Ishikawa (cell line): ENCODE data around the gene ERCC3.

Experiments
- CEBPB ChIP-seq: IDR thresholded peaks from 2 replicates; pipeline ENCODE4 v1.6.1; 2012
- CREB1 ChIP-seq: IDR thresholded peaks from 2 replicates; pipeline ENCODE4 v1.6.1; 2012; ENCODE audit warnings: low read depth
- EGR1 ChIP-seq: IDR thresholded peaks from 2 replicates; pipeline ENCODE4 v1.6.1; 2012
- EP300 ChIP-seq: IDR thresholded peaks from 2 replicates; pipeline ENCODE4 v1.6.1; 2012; ENCODE audit warnings: borderline replicate concordance
- FOXM1 ChIP-seq: IDR thresholded peaks from 2 replicates; pipeline ENCODE4 v1.6.1; 2012; ENCODE audit warnings: low read depth, borderline replicate concordance
- MAX ChIP-seq: IDR thresholded peaks from 2 replicates; pipeline ENCODE4 v1.6.1; 2012
- NFIC ChIP-seq: IDR thresholded peaks from 2 replicates; pipeline ENCODE4 v1.6.1; 2012
- RAD21 ChIP-seq: IDR thresholded peaks from 2 replicates; pipeline ENCODE4 v1.6.1; 2012; ENCODE audit warnings: low read depth
- REST ChIP-seq: IDR thresholded peaks from 2 replicates; pipeline ENCODE4 v1.6.1; 2012; ENCODE audit warnings: low read depth, mild to moderate bottlenecking
- TAF1 ChIP-seq: IDR thresholded peaks from 2 replicates; pipeline ENCODE4 v1.6.1; 2012; ENCODE audit warnings: low read depth, mild to moderate bottlenecking
- TCF12 ChIP-seq: IDR thresholded peaks from 2 replicates; pipeline ENCODE4 v1.6.1; 2012; ENCODE audit warnings: low read depth
- TEAD4 ChIP-seq: IDR thresholded peaks from 2 replicates; pipeline ENCODE4 v1.6.1; 2012
- USF1 ChIP-seq: IDR thresholded peaks from 2 replicates; pipeline ENCODE4 v1.6.1; 2012
- YY1 ChIP-seq: IDR thresholded peaks from 2 replicates; pipeline ENCODE4 v1.6.1; 2012; ENCODE audit warnings: low read depth
- ZBTB7A ChIP-seq: IDR thresholded peaks from 2 replicates; pipeline ENCODE4 v1.6.1; 2012; ENCODE audit warnings: low read depth

Gene ERCC3

GRCh38 chr2:127254386-127254981 is 39.5 kb downstream of the ERCC3 start:
- TF ChIP-seq TCF12 (no peak), ZBTB7A (no peak), EP300 (no peak), CREB1 (no peak), USF1 (no peak), CEBPB (no peak), FOXM1 (no peak), YY1 (no peak), NFIC (no peak), EGR1 (no peak), MAX (no peak), TAF1 (no peak), TEAD4 (no peak), RAD21 (no peak), REST (no peak)

- no peak for TF ChIP-seq YY1
- TF ChIP-seq TAF1 = no peak
- TF ChIP-seq ZBTB7A = no peak
- TF ChIP-seq TCF12 = no peak
- TF ChIP-seq RAD21 = no peak
- TF ChIP-seq MAX = no peak
- no peak for TF ChIP-seq EP300
- TF ChIP-seq NFIC = no peak
- TF ChIP-seq EGR1 = no peak
- TF ChIP-seq CREB1 = no peak
- TF ChIP-seq REST = no peak
- no peak for TF ChIP-seq USF1
- no peak for TF ChIP-seq CEBPB
- TF ChIP-seq TEAD4 = no peak
- TF ChIP-seq FOXM1 = no peak
Observed at GRCh38 chr2:127239395-127239794, 54.5 kb downstream of the ERCC3 start.

GRCh38 chr2:127235082-127235702 is 58.8 kb downstream of the ERCC3 start:
- TF ChIP-seq CEBPB (no peak), ZBTB7A (no peak), TCF12 (no peak), USF1 (no peak), NFIC (no peak), TEAD4 (no peak), EP300 (no peak), EGR1 (no peak), YY1 (no peak), CREB1 (no peak), RAD21 (no peak), MAX (no peak), FOXM1 (no peak), REST (no peak), TAF1 (no peak)
